H9 (cell line): ENCODE results near the gene STXBP1. TPM values are rescaled to one million over a fixed set of nuclear protein-coding genes. Genes with fewer than 3 reads are reported as not detected.

Experiments
- DNase-seq: peaks from one replicate; pipeline ENCODE4 v3.0.0-alpha.2; 2017
- H2AFZ ChIP-seq: one replicate; pipeline ENCODE4 v1.6.1; 2013; ENCODE audit warnings: mild to moderate bottlenecking, low read length, control low read depth, moderate library complexity
- H2AK5ac ChIP-seq: 2 replicates; pipeline ENCODE4 v1.6.1; 2013; ENCODE audit warnings: low read length, control low read depth, mixed read lengths; ENCODE audit not compliant: insufficient read length
- H2BK120ac ChIP-seq: one replicate; pipeline ENCODE4 v1.6.1; 2013; ENCODE audit warnings: low read depth, mild to moderate bottlenecking, low read length, control low read depth, inconsistent platforms; ENCODE audit not compliant: poor library complexity, severe bottlenecking
- H2BK12ac ChIP-seq: 2 replicates; pipeline ENCODE4 v1.6.1; 2013; ENCODE audit warnings: low read length, control low read depth, mixed read lengths, low read depth; ENCODE audit not compliant: insufficient read length
- H2BK15ac ChIP-seq: 2 replicates; pipeline ENCODE4 v1.6.1; 2013; ENCODE audit warnings: low read depth, low read length, control low read depth
- H2BK20ac ChIP-seq: one replicate; pipeline ENCODE4 v1.6.1; 2013; ENCODE audit warnings: low read depth, mild to moderate bottlenecking, low read length, control low read depth, inconsistent platforms; ENCODE audit not compliant: poor library complexity, severe bottlenecking
- H2BK5ac ChIP-seq: 2 replicates; pipeline ENCODE4 v1.6.1; 2013; ENCODE audit warnings: low read length, control low read depth, mixed read lengths; ENCODE audit not compliant: insufficient read length
- H3K14ac ChIP-seq: 2 replicates; pipeline ENCODE4 v1.6.1; 2013; ENCODE audit warnings: low read length, control low read depth; ENCODE audit not compliant: insufficient read depth
- H3K18ac ChIP-seq: 2 replicates; pipeline ENCODE4 v1.6.1; 2013; ENCODE audit warnings: low read depth, mild to moderate bottlenecking, mixed read lengths, low read length, control low read depth; ENCODE audit not compliant: insufficient read length
- H3K23ac ChIP-seq: 2 replicates; pipeline ENCODE4 v1.6.1; 2013; ENCODE audit warnings: low read length, control low read depth, mixed read lengths, low read depth; ENCODE audit not compliant: insufficient read length
- H3K23me2 ChIP-seq: 2 replicates; pipeline ENCODE4 v1.6.1; 2013; ENCODE audit warnings: low read depth, mild to moderate bottlenecking, mixed read lengths, low read length, control low read depth; ENCODE audit not compliant: insufficient read length, poor library complexity, severe bottlenecking
- H3K27ac ChIP-seq: 2 replicates; pipeline ENCODE4 v1.5.1; 2013; ENCODE audit warnings: low read length, control low read depth, mixed read lengths, low read depth; ENCODE audit not compliant: insufficient read length
- H3K27me3 ChIP-seq: 2 replicates; pipeline ENCODE4 v1.6.1; 2013; ENCODE audit warnings: low read length, control low read depth, inconsistent platforms; ENCODE audit not compliant: insufficient read depth
- H3K4ac ChIP-seq: 2 replicates; pipeline ENCODE4 v1.6.1; 2013; ENCODE audit warnings: low read depth, mild to moderate bottlenecking, control low read depth, inconsistent platforms, low read length, moderate library complexity
- H3K4me1 ChIP-seq: 2 replicates; pipeline ENCODE4 v1.6.1; 2013; ENCODE audit warnings: low read length, control low read depth, inconsistent platforms; ENCODE audit not compliant: insufficient read depth
- H3K4me2 ChIP-seq: 2 replicates; pipeline ENCODE4 v1.6.1; 2013; ENCODE audit warnings: low read length, control low read depth, mixed read lengths; ENCODE audit not compliant: insufficient read length, insufficient read depth
- H3K56ac ChIP-seq: 2 replicates; pipeline ENCODE4 v1.6.1; 2013; ENCODE audit warnings: low read depth, mild to moderate bottlenecking, mixed read lengths, low read length, control low read depth; ENCODE audit not compliant: insufficient read length
- H3K79me1 ChIP-seq: 2 replicates; pipeline ENCODE4 v1.6.1; 2013; ENCODE audit warnings: low read depth, mild to moderate bottlenecking, moderate library complexity, low read length, control low read depth, inconsistent platforms; ENCODE audit not compliant: insufficient read depth, poor library complexity, severe bottlenecking
- H3K79me2 ChIP-seq: 2 replicates; pipeline ENCODE4 v1.6.1; 2013; ENCODE audit warnings: low read length, control low read depth, inconsistent platforms; ENCODE audit not compliant: insufficient read depth
- H3K9ac ChIP-seq: 2 replicates; pipeline ENCODE4 v1.6.1; 2013; ENCODE audit warnings: low read length, control low read depth, mixed read lengths; ENCODE audit not compliant: insufficient read length; ENCODE audit errors: extremely low read depth
- H3K9me3 ChIP-seq: one replicate; pipeline ENCODE4 v1.6.1; 2013; ENCODE audit warnings: low read depth, low read length, inconsistent platforms; ENCODE audit not compliant: control insufficient read depth
- H3T11ph ChIP-seq: one replicate; pipeline ENCODE4 v1.6.1; 2013; ENCODE audit warnings: mild to moderate bottlenecking, low read length, control low read depth, inconsistent platforms
- H4K20me1 ChIP-seq: one replicate; pipeline ENCODE4 v1.6.1; 2013; ENCODE audit not compliant: control insufficient read depth, insufficient read length, insufficient read depth
- H4K5ac ChIP-seq: 2 replicates; pipeline ENCODE4 v1.6.1; 2013; ENCODE audit warnings: low read depth, mild to moderate bottlenecking, mixed read lengths, low read length, control low read depth; ENCODE audit not compliant: insufficient read length
- H4K8ac ChIP-seq: replicated peaks from 2 replicates; pipeline ENCODE4 v1.6.1; 2013; ENCODE audit warnings: low read length, control low read depth, mixed read lengths, low read depth; ENCODE audit not compliant: insufficient read length
- H4K91ac ChIP-seq: 2 replicates; pipeline ENCODE4 v1.6.1; 2013; ENCODE audit warnings: low read depth, mild to moderate bottlenecking, moderate library complexity, mixed read lengths, low read length, control low read depth; ENCODE audit not compliant: insufficient read length
- H3K27ac Mint-ChIP-seq, 3 experiments: 2 replicates in 2 of 3; 3 replicates in 1 of 3; pipeline ENCODE4 v1.8.0; 2020 to 2021; ENCODE audit warnings: mixed read lengths in 3 of 3, mild to moderate bottlenecking in 1 of 3, moderate library complexity in 1 of 3
- H3K27me3 Mint-ChIP-seq: 2 replicates; pipeline ENCODE4 v1.8.0; 2021; ENCODE audit warnings: low read depth, mild to moderate bottlenecking, moderate library complexity, mixed read lengths
- H3K36me3 Mint-ChIP-seq, 3 experiments: 2 replicates in 2 of 3; 3 replicates in 1 of 3; pipeline ENCODE4 v1.8.0; 2020 to 2021; ENCODE audit warnings: low read depth in 3 of 3, mixed read lengths in 3 of 3; ENCODE audit not compliant: insufficient read depth in 1 of 3
- H3K4me1 Mint-ChIP-seq, 2 experiments: 2 replicates each; pipeline ENCODE4 v1.8.0; 2020; ENCODE audit warnings: mixed read lengths in 2 of 2
- H3K4me3 Mint-ChIP-seq, 2 experiments: 2 replicates in 1 of 2; 3 replicates in 1 of 2; pipeline ENCODE4 v1.8.0; 2020 to 2021; ENCODE audit warnings: mild to moderate bottlenecking in 2 of 2, mixed read lengths in 2 of 2, moderate library complexity in 1 of 2
- H3K9me3 Mint-ChIP-seq, 2 experiments: 2 replicates in 1 of 2; 3 replicates in 1 of 2; pipeline ENCODE4 v1.8.0; 2020; ENCODE audit warnings: mild to moderate bottlenecking in 2 of 2, mixed read lengths in 2 of 2, moderate library complexity in 1 of 2
- CTCF ChIP-seq: fragments of 200-600 bp; sonication (generic); conservative IDR thresholded peaks from 3 replicates; pipeline ENCODE4 v1.8.0; 2021; ENCODE audit warnings: antibody characterized with exemption, mild to moderate bottlenecking
- WGBS: extraction: QIAGEN DNeasy Blood & Tissue Kit; methylation state at CpG from one replicate; pipeline ENCODE4 v1.1.7; 2013; ENCODE audit warnings: missing lambda C conversion rate, low lambda C conversion rate, mixed read lengths; ENCODE audit not compliant: insufficient read length; ENCODE audit errors: extremely low coverage; 5-methylcytosine and 5-hydroxymethylcytosine counted together
- total RNA-seq: library from RNA; stranded (reverse); gene quantifications from 2 replicates; pipeline ENCODE4 v1.2.1, GENCODE V29; 2021

Gene STXBP1
- total RNA-seq, 1 experiment from 2014 or later, result 22.3 TPM

DNA sequence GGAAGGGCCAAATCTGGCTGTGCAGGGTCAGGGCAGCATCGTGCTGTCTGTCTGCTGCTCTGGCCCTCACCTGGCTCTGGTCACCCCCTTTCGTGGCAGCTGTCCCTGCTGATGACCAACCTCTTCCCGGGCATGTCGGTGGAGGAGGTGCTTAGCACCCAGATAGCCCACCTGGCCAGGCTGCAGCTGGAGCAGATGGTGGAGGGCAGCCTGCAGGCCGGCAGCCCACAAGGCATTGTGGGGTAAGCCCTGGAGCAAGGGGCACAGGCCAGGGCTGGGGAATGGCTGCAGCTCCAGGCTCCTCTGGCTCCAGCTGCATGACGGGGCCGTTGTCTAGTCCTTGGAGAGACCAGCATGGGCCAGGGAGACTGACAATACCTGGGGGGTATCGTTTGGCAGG lies 114.8 kb downstream of the STXBP1 start:
- no peak overlapping the region for H3K4me3 Mint-ChIP-seq
- no peak overlapping the region for H2BK15ac ChIP-seq
- no peaks in the 10 kb centered on the region for H3K27me3 Mint-ChIP-seq
- H2BK5ac ChIP-seq, result no peak overlapping the region
- no peak overlapping the region for H2BK120ac ChIP-seq
- no peaks in the 10 kb centered on the region; a peak in 1 of 7 replicates for H3K36me3 Mint-ChIP-seq
- H2BK12ac ChIP-seq, result no peak overlapping the region
- H3K9ac ChIP-seq, result no peak overlapping the region
- H3K56ac ChIP-seq, result no peak overlapping the region
- H2BK20ac ChIP-seq, result no peak overlapping the region
- H3K23me2 ChIP-seq, result no peaks in the 10 kb centered on the region
- H3K27ac ChIP-seq, result no peak overlapping the region
- no peak overlapping the region for H3K4ac ChIP-seq
- no peak overlapping the region for H3K27ac Mint-ChIP-seq
- no peak overlapping the region for H2AK5ac ChIP-seq
- no peak overlapping the region for H4K5ac ChIP-seq
- no peak overlapping the region for H3K18ac ChIP-seq
- H4K20me1 ChIP-seq, result no peaks in the 10 kb centered on the region
- no peak overlapping the region for H2AFZ ChIP-seq
- no peak overlapping the region for H4K8ac ChIP-seq
- H3K4me2 ChIP-seq, result no peak overlapping the region
- H3T11ph ChIP-seq, result no peak overlapping the region
- no peak for DNase-seq
- no peaks in the 10 kb centered on the region for H3K79me2 ChIP-seq
- H4K91ac ChIP-seq, result no peak overlapping the region
- H3K79me1 ChIP-seq, result no peaks in the 10 kb centered on the region
- H3K4me1 ChIP-seq, result no peaks in the 10 kb centered on the region
- H3K9me3 Mint-ChIP-seq, result no peaks in the 10 kb centered on the region
- peaks cover 0 to 7% of the 10 kb centered on the region in 2 experiments; a peak in 3 of 4 replicates for H3K4me1 Mint-ChIP-seq
- no CpG with 5 or more reads among the region's 8 CpGs for WGBS
- no peaks in the 10 kb centered on the region for H3K27me3 ChIP-seq
- H3K9me3 ChIP-seq, result no peaks in the 10 kb centered on the region
- no peak overlapping the region for H3K23ac ChIP-seq
- no peak for TF ChIP-seq CTCF
- H3K14ac ChIP-seq, result no peak overlapping the region
